Umbilical cord (tissue), 2 donors: ENCODE data around the gene PLAAT5. TPM values are rescaled to one million over a fixed set of nuclear protein-coding genes. Genes with fewer than 3 reads are reported as not detected.

Experiments used
- DNase-seq: peaks from one replicate; pipeline ENCODE4 v3.0.0-alpha.2; 2015; ENCODE audit warnings: low spot score
- total RNA-seq: library from RNA; depleted of rRNA; stranded (reverse); fragments of >200 nt; gene quantifications from one replicate; pipeline ENCODE4 v1.2.3, GENCODE V29; 2014; ENCODE audit warnings: low replicate concordance; ENCODE audit not compliant: insufficient read depth

Gene PLAAT5
- total RNA-seq, 1 donor from 2014 or later, result not detected

DNA sequence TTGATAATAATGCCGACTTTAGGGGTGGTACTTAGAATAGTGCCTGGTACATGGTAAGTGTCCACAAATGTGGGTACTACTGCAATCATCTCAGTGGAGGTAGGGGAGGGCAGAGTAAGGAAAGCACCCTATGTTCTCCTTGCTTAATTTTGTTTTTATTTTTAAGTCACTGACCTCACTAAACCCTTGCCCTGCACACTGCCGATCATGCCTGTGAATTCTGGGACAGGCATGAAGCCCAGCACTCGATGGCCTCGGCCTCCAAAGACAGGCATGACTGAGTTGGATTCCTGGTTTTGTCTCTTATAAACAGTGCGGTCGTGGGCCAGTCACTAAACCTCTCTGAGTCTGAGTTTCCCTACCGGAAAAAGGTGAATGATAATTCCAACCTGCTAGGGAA is 21.8 kb upstream of the PLAAT5 start:
- DNase-seq, result no peak

DNA sequence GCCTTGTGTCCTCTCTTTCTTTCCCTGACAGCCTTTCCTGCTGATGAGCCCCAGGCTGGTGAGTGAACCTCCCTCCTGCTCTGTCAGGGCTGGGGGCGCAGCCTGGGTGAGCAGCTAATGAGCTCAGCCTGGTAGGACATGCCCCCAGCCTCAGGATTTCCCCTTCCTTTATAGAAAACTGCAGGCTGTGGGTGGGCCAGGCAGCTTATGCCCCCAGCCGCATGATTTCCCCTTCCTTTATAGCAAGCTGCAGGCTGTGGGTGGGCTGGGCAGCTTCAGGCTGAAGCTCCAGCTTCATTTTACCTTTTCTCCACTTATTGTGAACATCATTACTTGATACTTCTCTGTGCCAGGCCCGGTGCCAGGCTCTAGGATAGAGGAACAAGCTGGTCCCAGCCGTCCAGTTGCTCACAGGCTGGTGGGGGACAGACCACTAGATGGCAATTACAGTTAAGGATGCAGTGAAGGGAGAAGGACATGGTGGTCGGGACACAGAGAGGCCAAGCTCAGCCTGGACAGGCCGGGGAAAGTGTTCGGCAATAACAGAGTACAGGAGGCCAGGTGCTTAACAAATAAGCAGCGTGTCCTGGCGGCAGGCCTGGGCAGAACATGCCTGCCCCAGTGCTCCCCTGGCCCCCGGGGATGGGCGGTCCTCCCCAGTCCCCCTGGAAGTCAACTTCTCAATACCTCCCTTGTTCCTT is 20.2 kb upstream of the PLAAT5 start:
- no peak for DNase-seq

DNA sequence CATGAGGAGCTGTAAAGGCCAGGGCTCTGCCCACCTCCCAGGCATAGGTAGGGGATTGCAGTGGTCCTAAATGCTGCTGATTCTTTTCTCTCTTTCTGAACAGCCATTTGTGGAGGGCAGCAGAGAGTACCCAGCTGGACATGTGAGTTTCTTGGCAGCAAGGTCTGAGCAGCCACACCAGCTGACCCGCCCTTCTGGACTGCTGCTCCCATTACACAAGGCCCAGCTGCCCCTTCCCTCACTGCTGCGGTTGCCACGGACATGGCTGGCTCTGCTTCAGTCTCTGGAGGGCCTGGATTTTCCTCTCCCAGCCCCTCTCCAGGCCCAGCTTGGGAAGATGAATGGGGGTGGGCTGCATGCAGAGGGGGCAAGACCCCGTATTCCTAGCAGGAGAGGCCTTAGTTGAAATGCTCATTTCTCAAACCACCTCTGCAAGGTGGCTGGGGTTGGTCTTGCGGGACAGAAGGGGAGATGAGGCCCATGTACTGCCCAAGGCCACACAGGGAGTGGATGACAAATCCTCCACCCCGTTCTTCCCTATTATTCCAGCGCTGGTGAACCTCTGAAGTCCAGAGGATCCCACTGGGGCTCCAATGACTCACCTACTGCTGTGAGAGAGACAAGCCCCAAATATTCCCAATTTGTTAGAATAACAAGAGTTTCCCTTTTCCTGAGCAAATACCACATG is 19.5 kb upstream of the PLAAT5 start:
- peak; percentile 34 for DNase-seq

DNA sequence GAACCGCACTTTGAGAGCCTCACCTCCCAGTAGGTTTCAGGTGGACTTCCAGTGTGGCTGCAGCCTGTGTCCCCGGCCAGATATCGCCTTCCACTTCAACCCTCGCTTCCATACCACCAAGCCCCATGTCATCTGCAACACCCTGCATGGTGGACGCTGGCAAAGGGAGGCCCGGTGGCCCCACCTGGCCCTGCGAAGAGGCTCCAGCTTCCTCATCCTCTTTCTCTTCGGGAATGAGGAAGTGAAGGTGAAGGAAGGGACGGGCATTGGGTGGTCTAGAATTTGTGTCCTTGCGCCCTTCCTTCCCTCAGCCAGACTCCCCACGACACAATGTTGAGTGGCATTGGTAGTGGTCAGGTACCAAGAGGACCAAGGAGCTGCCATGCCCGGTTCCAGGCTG is 17.8 kb upstream of the PLAAT5 start:
- DNase-seq, result no peak

DNA sequence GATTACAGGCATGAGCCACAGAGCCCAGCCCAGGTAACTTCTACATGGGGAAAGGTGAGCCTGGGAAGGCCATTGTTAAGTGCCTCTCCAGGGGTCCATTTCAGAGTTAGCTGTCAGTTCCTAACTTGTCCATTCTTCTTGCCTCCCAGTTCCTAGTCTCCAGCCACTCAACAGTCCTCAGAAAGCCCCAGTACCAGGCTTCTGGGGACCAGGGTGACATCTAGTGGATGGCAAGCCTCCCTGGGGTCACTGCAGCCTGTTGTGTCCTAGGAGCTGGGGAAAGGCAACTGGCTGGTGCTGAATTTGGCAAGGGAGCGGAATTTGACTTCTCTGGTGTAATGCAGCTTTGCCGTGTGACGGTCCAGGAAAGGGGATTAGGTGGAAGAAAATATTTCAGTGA is 17.0 kb upstream of the PLAAT5 start:
- DNase-seq, result no peak

DNA sequence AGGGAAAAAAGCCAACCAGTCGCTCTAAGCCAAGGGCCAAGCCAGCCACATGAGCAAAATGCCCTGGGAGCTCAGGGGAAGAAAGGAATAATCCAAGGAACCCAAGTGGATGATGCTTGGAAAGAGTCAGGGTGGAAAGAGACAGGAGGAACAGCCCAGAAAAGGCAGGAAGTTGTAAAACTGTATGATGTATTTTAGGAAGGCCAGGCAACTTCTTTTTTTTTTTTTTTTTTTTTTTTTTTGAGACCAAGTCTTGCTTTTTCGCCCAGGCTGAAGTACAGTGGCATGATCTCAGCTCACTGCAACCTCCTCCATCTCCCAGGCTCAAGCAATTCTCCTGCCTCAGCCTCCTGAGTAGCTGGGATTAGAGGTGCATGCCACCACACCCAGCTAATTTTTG is 16.5 kb upstream of the PLAAT5 start:
- DNase-seq, result no peak

DNA sequence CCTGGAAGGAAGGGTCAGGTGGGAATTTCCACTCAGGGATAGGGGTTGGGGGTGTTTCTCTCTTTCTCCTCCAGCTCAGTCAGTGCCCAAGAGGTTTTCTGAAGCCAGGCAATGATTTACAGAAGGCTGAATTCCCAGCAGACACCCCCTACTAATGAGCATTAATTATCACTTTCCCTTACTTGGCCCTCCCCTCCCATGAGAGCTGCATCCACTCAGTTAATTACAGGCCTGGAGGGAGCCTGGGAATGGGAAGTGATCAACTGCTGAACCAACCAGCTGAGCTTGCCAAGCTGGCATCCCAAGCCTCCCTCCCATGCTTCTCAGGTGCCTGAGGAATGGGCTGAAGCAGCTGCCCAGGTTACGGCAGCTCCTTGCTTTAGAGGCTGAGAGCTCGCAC is 15.9 kb upstream of the PLAAT5 start:
- DNase-seq, result no peak

DNA sequence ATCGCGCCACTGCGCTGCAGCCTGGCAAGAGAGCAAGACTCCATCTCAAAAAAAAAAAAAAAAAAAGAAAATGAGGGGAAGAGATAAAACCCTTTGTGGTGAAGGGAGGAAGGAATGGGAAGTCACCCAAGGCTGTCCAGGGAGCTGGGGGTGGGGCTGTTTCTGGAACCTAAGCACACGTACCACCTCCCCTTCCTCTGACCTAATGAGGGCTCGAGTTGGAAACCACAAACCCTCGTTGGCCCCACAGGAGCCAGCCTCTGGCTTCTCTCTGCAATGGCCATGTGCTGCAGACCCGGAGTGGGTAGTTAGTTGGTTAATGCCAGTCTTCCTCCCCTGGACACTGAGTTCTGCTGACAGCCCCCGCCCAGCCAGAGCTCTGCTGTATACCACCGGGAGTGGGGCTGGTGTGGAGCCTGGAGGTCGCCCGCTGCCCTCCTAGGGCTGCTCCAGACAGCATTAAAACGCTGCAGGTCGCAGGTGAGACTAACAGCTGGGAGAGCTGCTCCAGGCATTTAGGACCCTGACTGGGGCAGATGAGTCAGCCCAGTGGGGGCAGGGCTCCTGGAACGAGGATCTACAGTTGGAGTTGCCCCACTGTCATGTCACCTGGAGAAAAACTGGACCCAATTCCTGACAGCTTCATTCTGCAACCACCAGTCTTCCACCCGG is 15.0 kb upstream of the PLAAT5 start, which contains the start of gene LGALS12:
TSS of gene LGALS12 (plus strand) at position 228 of the 672 bp plus-strand sequence. CDS start at position 603, 375 bp downstream.
- peak; percentile 25 for DNase-seq

DNA sequence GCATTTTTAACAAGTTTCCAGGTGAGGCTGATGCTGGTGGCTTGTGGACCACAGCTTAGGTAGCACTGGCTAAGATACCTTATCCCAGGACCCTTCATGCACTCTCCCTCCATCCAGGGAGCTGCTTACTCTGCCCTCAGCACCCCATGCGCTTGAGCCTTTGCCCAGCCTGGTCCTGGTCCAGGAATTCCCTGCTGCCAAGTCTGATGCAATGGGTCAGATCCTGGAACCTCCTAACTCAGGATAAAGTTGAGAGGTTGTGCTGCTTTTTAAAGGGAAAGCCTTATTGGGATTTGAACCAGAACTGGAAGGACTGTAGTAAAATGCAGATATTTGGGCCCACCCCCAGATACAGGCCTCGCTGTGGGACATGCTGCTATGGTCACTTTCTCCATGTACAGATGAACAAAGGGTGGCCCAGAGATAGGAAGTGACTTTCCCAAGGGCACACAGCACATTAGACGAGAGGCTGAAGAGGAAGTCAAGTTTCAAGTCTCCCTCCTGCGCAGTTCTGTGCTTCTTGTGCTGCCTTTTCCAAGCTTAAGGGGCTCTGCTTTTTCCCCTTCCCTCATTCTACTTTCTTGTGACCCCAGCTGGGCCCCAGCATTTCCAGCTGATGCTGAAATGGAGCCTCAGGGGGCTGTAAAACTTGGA is 14.1 kb upstream of the PLAAT5 start:
- DNase-seq, result no peak

DNA sequence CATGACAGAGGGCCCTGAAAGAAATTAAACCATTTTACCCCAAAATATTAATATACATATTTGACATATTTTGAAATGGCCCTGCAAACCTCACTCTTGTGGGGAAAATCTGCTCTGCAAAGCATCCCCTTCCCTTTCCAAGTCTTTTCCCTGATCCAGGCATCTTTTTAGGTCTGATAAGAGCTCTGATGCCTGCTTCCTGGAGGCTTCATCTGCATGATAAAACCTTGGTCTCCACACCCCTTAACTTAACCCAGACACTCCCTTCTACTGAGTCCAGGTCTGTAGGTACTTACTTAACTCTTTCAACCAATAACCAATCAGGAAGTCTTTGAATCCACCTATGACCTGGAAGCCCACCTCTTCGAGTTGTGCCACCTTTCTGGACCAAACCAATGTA is 13.1 kb upstream of the PLAAT5 start:
- peak; percentile 27 for DNase-seq

DNA sequence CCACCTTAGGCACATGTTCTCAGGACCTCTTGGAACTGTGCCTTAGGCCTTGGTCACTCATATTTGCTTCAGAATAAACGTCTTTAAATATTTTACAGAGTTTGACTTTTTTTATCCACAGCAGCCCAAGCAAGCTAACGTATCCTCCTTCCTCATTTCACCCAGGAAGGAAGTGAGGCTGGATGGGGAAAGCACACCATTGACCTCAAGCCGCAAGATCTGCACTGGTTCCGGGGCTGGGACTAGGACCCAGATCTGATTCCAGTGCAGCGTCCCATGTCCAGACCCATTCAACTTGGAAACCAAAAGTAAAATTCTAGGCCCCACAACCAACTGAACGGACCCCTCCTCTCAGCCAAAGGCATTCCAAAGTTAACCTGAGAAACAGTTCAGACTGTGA is 12.5 kb upstream of the PLAAT5 start:
- no peak for DNase-seq

DNA sequence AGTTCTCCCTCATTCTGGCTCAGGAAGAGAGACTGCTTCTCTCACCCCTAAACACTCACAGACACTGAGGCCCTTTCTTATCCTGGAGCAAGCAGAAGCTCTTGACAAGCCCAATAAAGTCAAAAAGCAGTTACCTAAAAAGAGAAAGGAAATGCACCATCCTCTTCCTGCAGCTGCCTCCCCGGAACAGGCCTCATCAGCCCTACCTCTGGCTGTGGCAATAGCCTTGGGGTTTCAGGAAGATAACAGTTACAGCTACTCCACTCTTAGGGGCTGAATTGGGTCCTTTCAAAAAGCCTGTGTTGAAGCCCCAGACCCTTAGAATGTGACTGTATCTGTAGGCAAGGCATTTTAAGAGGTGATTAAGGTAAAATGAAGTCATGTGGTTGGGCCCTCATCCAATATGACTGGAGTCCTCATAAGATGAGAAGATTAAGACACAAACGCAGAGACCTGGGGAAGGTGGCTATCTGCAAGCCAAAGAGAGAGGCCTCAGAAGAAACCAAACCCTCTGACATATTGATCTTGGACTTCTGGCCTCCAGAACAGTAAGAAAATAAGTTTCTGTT is 11.4 kb upstream of the PLAAT5 start:
- no peak for DNase-seq

DNA sequence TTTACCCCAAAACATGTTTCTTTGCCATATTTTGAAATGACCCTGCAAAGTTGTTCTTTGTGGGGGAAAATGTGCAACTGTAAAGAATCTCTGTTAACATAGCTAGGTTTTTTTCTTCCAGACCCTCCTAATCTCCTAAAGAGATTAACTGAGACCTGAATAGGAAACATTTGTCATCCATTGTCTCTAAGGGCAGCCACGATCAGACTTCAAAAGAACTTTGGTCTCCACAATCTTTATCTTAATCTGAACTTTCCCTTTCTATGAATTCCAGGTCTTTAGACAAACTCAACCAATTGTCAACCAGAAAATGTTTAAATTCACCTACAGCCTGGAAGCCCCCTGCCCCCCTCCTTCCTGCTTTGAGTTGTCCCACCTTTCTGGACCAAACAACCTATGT is 10.3 kb upstream of the PLAAT5 start:
- no peak for DNase-seq

DNA sequence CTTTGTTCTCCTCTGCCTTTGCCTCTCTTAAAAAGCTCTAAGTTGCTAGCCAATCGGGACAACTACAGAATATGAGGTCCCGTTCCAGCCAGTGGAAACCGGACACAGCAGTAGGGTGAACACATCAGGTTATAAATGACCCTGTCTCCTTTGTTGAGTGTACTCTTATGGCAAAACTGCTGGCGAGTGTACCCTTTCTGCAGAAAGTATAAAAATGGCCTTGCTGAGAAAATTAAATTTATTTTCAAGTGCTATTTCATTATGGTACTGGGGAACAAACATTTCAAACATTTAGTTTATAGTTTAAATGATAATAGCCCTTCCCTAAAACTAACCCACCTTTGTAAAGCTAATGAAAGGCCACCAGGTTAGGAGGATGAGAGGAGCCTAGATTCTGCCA is 8.9 kb upstream of the PLAAT5 start:
- no peak for DNase-seq

DNA sequence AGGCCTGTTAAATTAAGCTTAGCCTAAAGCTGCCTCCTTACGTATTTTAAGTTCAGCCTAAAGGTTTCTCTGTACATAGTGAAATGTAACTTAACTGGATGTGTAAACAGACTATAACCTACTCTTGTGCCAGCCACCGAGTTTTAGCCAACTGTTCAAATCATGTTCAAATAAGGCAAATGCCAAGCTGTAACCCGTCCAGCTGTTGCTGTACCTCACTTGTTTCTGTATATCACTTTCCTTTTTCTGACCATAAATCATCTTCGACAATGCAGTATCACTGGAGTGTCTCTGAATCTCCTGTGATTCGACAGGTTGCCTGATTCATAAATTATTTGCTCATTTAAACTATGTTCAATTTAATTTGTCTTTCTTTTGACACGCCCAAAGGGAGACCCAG is 4.0 kb upstream of the PLAAT5 start:
- DNase-seq, result no peak

DNA sequence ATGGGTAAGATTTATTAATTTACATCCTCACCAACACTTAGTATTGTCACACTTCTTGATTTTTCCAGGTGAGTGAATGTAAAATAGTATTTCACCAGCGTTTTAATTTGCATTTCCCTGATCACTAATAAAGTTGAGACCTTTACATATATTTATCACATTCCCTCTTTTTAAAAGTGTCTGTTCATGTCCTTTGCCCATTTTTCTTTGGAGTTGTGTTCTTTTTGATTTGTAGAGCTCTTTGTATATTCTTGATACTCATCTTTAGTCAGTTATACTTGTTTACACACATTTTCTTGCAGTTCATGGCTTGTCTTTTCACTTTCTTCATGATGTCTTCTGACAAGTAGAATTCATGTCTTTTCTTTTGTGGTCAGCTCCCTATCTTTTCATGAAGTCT is 2.2 kb upstream of the PLAAT5 start:
- DNase-seq, result no peak

DNA sequence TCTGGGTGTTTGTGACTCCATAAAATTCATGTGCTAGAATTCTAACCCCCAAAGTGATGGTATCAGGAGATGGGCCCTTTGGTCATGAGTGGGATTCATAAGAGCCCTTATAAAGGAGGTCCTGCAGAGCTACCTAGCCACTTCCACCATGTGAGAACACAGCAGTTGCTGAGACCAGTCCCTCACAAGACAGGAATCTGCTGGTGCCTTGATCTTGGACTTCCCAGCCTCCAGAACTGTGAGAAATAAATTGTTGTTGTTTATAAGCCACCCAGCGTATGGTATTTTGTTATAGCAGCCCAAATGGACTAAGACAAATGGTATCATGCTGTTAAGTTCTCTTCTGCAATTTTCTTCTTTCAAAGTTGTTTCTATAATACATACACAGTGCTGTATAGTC is 1.5 kb upstream of the PLAAT5 start:
- DNase-seq, result no peak

DNA sequence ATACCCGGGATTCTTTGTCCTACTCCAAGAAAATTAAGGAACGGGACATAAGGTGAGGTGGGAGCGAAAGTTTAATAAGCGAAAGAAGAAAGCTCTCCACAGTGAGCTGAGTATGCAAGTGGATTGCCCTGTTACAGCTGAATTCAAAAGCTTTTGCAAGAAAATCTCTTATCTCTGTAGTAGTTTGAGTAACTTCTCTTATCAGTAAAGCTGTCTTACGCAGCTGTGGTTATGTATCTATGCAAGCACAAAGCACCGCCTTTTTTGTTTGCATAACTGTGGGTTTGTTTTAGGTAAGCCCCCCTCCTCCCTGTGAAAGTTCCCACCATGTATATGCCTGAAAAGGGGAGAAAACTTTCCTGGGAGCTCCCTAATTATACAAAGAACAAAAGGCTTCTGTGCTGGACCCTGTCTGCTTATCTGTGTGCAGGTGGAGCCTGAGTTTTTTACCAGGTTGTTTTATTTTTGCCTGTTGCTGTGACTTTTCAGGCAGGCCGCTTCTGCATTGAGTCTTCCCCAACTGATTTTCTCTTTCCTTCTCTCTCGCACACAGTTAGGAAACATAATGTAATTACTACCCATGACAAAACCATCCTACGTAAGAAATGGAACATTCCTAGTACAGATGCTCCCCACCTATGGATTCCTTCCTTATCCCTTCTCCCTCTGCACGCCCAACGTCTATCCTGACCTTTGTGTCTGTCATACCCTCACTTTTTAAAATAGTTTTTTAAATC is 837 bp upstream of the PLAAT5 start:
- peak; percentile 74 for DNase-seq

DNA sequence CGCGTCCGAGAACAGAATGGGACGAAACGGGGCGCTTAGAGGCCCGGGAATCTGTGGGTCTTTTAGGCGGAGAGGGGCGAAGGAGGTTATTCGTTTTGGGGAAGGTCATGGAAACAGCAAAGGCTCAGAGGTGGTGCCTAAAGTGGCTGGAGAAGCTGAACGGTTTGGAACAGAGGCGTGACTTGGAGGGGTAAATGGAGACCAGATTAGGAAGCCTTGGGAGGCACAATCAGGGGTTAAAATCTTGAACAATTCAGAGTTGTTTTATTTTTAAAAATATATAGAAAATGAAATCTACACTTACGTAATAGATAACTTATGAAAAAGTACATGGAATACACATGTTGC is 247 bp upstream of the PLAAT5 start:
- DNase-seq, result peak; percentile 17

DNA sequence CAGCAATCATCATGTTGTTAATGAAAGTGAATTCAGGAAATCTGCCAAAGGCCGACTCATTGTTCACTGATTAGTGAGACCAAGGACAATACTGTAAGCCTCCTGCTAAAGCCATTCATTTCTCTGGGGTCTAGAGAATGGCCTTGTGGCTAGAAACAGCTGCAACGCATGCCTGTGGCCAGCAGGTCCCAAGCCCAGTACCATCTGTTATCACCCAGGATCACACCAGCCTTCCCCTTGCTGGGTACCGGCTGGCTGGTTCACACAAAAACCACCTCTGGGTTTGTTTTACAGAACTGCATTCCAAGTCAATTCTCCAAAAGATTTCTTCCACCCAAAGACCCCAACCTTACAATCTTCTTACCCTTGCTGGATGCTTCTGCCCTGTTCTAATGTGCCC is 1.1 kb downstream of the PLAAT5 start:
- no peak for DNase-seq

DNA sequence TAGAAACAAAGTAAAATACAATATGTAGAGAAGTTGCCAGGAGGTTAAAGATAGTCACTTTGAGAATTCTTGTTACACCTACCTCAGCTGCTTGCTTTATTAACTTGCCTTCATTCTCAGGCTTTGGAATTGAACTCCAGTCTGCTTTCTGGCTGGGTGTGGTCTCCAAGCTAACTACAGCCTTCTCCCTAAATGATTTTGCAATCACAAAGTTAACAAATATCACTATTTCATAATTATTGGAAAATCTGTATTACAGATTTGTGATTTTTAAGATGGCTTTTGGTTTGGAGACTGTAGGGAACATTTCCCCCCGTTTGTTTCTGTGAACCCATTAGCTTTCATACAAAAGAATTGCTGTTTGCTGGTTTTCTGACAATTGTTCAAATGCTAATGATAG is 2.2 kb downstream of the PLAAT5 start:
- DNase-seq, result no peak
